ENCODE measurements around the gene TSC22D4.

TSC22D4 gene

DNA sequence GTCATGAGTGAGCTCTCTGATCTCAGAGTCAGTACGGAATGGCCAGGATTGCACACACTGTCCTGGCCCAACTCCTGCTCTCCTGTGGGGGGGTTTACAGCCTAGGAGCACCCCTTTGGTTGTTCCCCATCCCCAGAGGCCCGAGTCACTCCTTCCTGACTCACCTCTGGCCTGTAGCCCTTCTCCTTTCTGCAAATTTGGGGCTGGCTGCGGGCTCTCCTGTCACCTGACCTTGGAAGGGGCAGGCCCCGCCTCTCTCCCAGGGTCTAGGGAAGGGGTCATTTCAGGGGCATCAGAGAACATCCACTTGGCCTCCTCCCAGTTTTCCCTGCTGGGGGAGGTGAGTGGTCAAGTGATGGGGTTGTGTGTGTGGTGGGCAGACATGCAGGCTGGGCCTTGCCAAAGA, 6.5 kb upstream of the TSC22D4 start:
- TF ChIP-seq, protein P1, sequence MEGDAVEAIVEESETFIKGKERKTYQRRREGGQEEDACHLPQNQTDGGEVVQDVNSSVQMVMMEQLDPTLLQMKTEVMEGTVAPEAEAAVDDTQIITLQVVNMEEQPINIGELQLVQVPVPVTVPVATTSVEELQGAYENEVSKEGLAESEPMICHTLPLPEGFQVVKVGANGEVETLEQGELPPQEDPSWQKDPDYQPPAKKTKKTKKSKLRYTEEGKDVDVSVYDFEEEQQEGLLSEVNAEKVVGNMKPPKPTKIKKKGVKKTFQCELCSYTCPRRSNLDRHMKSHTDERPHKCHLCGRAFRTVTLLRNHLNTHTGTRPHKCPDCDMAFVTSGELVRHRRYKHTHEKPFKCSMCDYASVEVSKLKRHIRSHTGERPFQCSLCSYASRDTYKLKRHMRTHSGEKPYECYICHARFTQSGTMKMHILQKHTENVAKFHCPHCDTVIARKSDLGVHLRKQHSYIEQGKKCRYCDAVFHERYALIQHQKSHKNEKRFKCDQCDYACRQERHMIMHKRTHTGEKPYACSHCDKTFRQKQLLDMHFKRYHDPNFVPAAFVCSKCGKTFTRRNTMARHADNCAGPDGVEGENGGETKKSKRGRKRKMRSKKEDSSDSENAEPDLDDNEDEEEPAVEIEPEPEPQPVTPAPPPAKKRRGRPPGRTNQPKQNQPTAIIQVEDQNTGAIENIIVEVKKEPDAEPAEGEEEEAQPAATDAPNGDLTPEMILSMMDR (IDR thresholded peaks at IDR 0.05; ENCODE audit: low read depth, low read length, missing control alignments), result no peak
- no peak for DNase-seq (ENCODE audit: low read depth)

DNA sequence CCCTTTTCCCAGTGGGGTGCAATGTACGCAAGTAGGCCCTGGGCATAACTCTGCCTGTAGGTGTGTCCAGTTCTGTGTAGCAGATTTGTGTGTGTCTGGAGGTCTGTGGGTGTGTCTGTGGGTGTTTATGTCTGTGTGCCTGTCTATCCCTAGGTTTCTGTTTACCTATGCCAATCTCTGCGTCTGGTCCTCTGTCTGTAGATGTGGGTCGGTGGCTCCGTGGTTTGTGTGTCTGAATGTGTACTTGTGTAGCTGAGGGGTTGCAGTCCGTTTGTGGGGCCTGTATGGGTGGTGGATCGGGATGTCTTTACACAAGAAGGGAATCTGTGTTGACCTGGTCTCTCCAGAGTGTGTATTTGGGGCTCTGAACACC, 5.6 kb upstream of the TSC22D4 start:
- TF ChIP-seq, protein P1 (IDR thresholded peaks at IDR 0.05; ENCODE audit: low read depth, low read length, missing control alignments), result no peak
- DNase-seq (ENCODE audit: low read depth), result no peak
- H3K4me3 ChIP-seq (ENCODE audit: low read depth, low read length), result no peak overlapping the region

More for the DNA sequence above, 6.5 kb upstream of the TSC22D4 start:
- H3K4me3 ChIP-seq (ENCODE audit: low read depth, low read length), result no peak overlapping the region

DNA sequence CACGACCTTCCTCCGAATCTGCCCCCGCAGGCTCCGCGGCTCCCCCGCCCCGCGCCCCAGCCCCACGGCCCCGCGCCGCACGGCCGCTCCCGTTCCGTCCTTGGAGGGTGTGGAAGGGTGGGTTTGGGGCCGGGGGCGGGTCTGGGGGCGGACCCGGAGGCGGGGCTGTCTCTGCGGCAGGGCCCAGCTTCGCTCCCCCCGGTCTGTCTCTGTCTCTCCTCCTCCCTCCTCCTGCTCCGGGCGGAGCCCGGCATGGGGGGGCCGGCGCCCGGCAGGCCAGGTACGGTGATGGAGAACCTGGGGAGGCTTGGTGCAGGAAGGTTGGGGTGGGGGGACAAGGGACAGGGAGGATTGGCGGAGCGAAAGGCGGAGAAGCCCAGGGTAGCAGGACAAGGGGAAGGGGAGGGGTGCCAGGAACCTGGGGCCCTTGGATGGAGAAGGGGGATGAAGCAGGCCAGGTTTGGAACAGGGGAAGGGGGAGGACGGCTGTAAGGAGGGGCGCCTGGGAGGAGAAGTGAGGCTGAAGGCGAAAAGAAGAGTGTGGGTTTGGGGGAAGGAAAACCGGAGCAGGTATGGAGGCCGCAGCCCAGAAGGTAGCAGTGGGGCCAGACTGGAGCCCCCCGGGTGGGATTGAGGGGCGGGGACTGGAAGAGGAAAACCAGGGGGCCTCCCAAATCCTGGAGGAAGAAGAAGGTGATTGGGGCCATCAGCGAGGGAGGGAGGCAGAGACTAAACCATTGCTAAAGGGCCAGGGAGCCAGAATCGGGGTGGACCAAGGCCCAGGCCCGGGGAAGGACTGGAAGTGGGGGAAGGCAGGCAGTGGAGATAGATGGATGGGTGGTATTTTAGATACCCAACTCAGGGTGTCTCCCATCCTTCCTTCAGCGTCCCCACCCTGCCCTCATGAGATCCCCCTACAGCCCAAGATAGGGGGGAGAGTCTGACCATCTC, 5.0 kb upstream of the TSC22D4 start, which contains the start of gene NYAP1:
Gene NYAP1 (plus strand): TSS at position 206 of the 951 bp plus-strand sequence. CDS start 1,385 bp downstream, outside the sequence.
- no peak for DNase-seq (ENCODE audit: low read depth)
- TF ChIP-seq, protein P1 (IDR thresholded peaks at IDR 0.05; ENCODE audit: low read depth, low read length, missing control alignments), result no peak
- peak within 1 kb of the TSS; percentile 50 for H3K4me3 ChIP-seq (ENCODE audit: low read depth, low read length)

DNA sequence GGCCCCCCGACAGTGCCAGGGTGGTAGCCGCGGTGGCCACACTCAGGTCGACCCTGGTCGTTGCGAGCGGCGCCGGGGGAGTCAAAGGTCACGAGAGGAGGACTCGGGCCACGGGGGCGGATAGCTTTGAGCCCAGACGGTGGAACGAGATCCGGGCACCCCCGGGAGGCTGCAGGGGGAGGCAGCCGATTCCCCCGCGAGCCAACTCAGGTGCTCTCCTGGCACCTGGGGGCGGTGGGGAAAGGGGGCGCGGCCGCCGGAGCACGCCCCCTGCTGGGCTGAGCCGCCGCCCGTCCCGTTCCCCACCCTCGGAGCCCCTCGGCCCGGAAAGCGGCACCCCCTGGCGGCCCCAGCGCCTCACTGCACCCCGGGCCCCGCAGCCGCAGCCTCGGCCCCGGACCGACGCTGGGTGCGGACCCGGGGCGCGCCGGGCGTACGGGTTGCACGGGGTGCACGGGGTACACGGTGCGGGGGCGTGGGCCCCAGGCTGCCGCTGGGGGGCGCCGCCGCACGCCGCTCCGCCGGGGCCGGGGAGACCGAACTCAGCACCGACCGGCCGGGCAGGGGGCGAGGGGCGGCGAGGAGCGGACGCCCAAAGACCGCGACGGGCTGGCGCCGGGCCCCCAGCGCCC, 4.2 kb upstream of the TSC22D4 start:
- TF ChIP-seq, protein P1 (IDR thresholded peaks at IDR 0.05; ENCODE audit: low read depth, low read length, missing control alignments), result peak; percentile 83
- DNase-seq (ENCODE audit: low read depth), result no peak
- H3K4me3 ChIP-seq (ENCODE audit: low read depth, low read length), result peak overlapping the region; percentile 50

DNA sequence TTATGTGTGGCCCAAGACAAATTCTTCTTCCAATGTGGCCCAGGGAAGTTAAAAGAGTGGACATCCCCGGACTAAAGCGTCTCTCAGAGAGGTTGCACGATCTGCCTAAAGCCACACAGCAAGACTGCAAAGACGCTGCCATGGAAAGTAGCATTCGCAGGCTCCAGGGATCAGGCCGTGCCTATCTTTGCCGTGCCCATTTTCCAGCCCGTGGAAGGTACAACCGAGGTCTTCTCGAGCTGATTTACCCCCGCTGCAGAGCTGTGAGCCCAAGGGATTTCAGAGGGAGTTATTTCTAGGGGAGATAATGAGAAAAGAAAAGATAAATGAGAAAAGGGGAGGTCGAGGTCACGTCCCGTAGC, 3.7 kb upstream of the TSC22D4 start:
- peak overlapping the region; percentile 50 for H3K4me3 ChIP-seq (ENCODE audit: low read depth, low read length)
- DNase-seq (ENCODE audit: low read depth), result no peak
- TF ChIP-seq, protein P1 (IDR thresholded peaks at IDR 0.05; ENCODE audit: low read depth, low read length, missing control alignments), result no peak

DNA sequence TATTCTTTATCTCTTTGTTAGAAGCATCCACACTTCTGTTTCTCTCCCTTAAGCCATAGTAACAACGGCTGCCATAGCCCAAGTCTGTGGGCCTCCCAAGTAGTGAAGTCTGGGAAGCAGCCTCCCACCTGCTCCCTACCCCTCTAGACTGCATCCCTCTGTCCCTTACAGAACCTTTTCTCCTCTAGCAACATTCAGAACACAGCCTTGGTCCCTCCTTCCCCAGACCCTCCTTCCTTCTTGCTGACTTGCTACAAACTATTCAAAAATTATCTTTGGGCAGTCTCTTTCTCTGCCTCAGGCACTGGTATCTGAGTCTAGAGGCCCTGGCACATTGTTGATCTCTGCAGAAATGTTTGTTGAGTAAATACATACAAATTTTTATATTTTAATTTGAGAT, 2.5 kb upstream of the TSC22D4 start:
- TF ChIP-seq, protein P1 (IDR thresholded peaks at IDR 0.05; ENCODE audit: low read depth, low read length, missing control alignments), result no peak
- no peak for DNase-seq (ENCODE audit: low read depth)
- H3K4me3 ChIP-seq (ENCODE audit: low read depth, low read length), result no peak overlapping the region
